ENCODE measurements around the gene ZMAT5.

The ZMAT5 gene

DNA sequence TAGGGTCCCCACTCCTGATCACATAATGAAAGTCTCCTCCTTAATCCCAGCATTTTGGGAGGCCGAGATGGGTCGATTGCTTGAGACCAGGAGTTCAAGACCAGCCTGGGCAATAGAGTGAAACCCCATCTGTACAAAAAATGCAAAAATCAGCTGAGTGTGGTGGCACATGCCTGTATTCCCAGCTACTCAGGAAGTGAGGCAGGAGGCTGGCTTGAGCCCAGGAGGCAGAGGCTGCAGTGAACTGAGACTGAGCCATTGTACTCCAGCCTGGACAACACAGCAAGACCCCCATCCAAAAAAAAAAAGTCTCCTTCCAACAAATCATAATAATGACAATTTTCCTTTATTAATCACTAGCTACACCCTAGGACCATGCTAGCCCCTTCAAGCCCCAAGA is 15.1 kb downstream of the ZMAT5 start:
- Histone ChIP-seq H3K4me1 (ENCODE audit: control insufficient read depth, insufficient read depth, low read length) (no peaks in the 10 kb centered on the region), H3K4me3 (ENCODE audit: low read length) (no peak overlapping the region), H3K36me3 (ENCODE audit: control insufficient read depth, insufficient read depth, low read length, severe bottlenecking) (peaks cover 20% of the 10 kb centered on the region), H3K9ac (ENCODE audit: low read length) (no peak overlapping the region), H3K27me3 (replicated peaks; ENCODE audit: control insufficient read depth, insufficient read depth, low read length) (no peaks in the 10 kb centered on the region), H3K9me3 (ENCODE audit: control insufficient read depth, low read length) (no peaks in the 10 kb centered on the region)
- DNase-seq (ENCODE audit: low read depth): no peak

DNA sequence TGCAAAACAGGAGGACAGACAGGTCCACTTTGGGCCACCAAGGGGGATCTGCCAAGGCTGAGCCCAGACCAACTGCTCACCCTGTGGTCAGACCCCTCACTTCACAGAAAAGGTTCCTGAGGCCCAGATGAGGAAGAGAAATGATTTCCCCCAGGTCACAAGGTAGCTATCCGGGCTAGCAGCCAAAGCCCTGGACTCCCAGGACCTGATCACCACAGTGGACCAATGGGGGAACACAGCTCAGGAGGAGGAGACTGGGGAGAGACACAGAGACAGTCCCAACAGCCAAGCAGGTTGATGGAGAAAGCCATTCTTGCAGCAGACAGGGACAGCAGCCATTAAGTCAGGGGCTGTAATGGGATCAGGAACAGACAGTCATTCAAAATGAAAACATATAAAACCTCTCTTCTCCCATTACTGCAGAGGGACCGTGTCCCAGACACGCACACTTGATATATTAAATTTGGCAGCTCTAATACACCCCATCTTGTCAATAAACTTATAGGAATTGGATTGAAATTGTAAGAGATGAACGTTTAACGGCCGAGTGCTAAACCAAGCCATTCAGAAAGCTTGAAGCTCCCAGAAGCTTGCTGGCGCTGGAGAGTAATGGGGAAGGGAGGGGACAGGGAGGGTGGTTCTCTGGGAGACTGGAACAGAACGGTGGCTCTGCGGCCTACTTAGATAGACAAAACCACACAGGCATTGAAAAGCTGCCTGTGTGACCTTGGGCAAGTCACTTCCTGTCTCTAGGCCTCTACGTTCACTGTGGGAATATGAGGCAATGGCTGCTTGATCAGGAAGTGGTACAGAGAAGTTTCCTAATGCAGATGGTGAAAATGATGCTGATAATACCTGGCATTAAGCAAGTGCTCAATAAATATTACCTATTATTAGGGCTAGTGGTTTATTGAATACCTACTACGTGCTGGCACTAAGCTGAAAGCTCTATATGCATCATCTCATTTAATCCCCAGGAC is 16.0 kb downstream of the ZMAT5 start:
- Histone ChIP-seq H3K4me3 (ENCODE audit: low read length) (no peak overlapping the region), H3K9me3 (ENCODE audit: control insufficient read depth, low read length) (no peaks in the 10 kb centered on the region), H3K9ac (ENCODE audit: low read length) (no peak overlapping the region), H3K4me1 (ENCODE audit: control insufficient read depth, insufficient read depth, low read length) (no peaks in the 10 kb centered on the region), H3K36me3 (ENCODE audit: control insufficient read depth, insufficient read depth, low read length, severe bottlenecking) (peaks cover 23% of the 10 kb centered on the region), H3K27me3 (replicated peaks; ENCODE audit: control insufficient read depth, insufficient read depth, low read length) (no peaks in the 10 kb centered on the region)
- no peak for DNase-seq (ENCODE audit: low read depth)

GRCh38 chr22:29750029-29750428 is 16.8 kb downstream of the ZMAT5 start:
- Histone ChIP-seq H3K9ac (ENCODE audit: low read length) (no peak overlapping the region), H3K36me3 (ENCODE audit: control insufficient read depth, insufficient read depth, low read length, severe bottlenecking) (peaks cover 23% of the 10 kb centered on the region), H3K9me3 (ENCODE audit: control insufficient read depth, low read length) (no peaks in the 10 kb centered on the region), H3K27me3 (replicated peaks; ENCODE audit: control insufficient read depth, insufficient read depth, low read length) (no peaks in the 10 kb centered on the region), H3K4me1 (ENCODE audit: control insufficient read depth, insufficient read depth, low read length) (peaks cover 6% of the 10 kb centered on the region), H3K4me3 (ENCODE audit: low read length) (no peak overlapping the region)
- no peak for DNase-seq (ENCODE audit: low read depth)

DNA sequence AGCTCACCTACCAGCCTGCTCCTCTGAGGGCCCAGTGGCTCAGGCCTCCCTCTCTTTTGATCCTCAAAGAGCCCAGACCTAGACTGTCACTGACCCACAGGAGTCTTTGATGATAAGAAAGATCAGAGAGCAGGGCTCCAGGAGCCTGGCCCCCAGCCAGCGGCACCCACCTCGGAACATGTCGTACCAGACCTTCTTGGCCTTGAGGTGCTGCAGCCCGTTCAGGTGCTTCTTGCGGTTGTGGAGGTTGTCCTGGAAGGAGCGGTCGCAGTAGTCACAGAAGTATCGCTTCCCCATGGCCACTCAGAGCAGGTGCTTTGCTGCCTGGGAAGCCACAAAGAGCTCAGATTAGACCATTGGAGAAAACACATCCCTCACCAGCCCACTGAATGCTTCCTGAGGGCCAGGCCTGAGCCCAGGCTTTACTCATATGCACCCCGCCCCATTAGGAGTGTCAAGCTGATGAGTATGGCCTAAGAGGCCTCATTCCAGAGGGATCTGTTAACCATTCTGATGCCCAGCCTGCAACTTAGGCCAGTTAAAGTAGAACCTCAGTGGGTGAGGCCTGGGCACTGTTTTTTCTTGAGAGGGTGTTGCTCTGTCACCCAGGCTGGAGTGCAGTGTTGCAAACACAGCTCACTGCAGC is 18.4 kb downstream of the ZMAT5 start:
- H3K36me3 ChIP-seq (ENCODE audit: control insufficient read depth, insufficient read depth, low read length, severe bottlenecking): peaks cover 18% of the 10 kb centered on the region
- H3K9me3 ChIP-seq (ENCODE audit: control insufficient read depth, low read length): no peaks in the 10 kb centered on the region
- peak; percentile 17 for DNase-seq (ENCODE audit: low read depth)
- no peak overlapping the region for H3K4me3 ChIP-seq (ENCODE audit: low read length)
- H3K27me3 ChIP-seq (replicated peaks; ENCODE audit: control insufficient read depth, insufficient read depth, low read length): no peaks in the 10 kb centered on the region
- peaks cover 13% of the 10 kb centered on the region for H3K4me1 ChIP-seq (ENCODE audit: control insufficient read depth, insufficient read depth, low read length)
- no peak overlapping the region for H3K9ac ChIP-seq (ENCODE audit: low read length)

DNA sequence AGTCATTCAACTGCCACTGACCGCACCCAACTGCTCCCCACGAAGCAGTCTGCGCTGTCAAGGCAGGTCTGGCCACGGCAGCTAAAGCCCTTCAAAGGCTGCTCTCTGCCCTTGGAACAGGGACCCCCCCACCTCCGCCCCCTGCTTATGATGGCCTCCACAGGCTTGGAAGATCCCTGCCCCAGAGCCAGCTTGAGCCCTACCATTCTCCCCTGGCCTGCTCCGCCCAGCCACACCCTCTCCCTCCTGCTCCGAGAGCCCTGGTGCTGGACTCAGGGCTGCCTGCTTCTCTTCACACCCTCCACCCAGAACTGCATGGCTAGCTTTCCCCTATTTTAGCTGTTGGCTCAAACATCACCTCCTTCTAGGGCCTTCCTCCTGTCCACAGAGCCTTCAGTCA is 19.0 kb downstream of the ZMAT5 start:
- Histone ChIP-seq H3K4me1 (ENCODE audit: control insufficient read depth, insufficient read depth, low read length) (peaks cover 13% of the 10 kb centered on the region), H3K9ac (ENCODE audit: low read length) (no peak overlapping the region), H3K4me3 (ENCODE audit: low read length) (no peak overlapping the region), H3K36me3 (ENCODE audit: control insufficient read depth, insufficient read depth, low read length, severe bottlenecking) (peaks cover 18% of the 10 kb centered on the region), H3K9me3 (ENCODE audit: control insufficient read depth, low read length) (no peaks in the 10 kb centered on the region), H3K27me3 (replicated peaks; ENCODE audit: control insufficient read depth, insufficient read depth, low read length) (no peaks in the 10 kb centered on the region)
- DNase-seq (ENCODE audit: low read depth): no peak

GRCh38 chr22:29744902-29745301 is 21.9 kb downstream of the ZMAT5 start:
- peaks cover 32% of the 10 kb centered on the region for H3K36me3 ChIP-seq (ENCODE audit: control insufficient read depth, insufficient read depth, low read length, severe bottlenecking)
- H3K27me3 ChIP-seq (replicated peaks; ENCODE audit: control insufficient read depth, insufficient read depth, low read length): no peaks in the 10 kb centered on the region
- peak; percentile 87 for DNase-seq (ENCODE audit: low read depth)
- no peak overlapping the region for H3K4me3 ChIP-seq (ENCODE audit: low read length)
- no peak overlapping the region for H3K9ac ChIP-seq (ENCODE audit: low read length)
- peaks cover 13% of the 10 kb centered on the region for H3K4me1 ChIP-seq (ENCODE audit: control insufficient read depth, insufficient read depth, low read length)
- H3K9me3 ChIP-seq (ENCODE audit: control insufficient read depth, low read length): no peaks in the 10 kb centered on the region

- Histone ChIP-seq H3K9ac (ENCODE audit: low read length) (no peak overlapping the region), H3K4me1 (ENCODE audit: control insufficient read depth, insufficient read depth, low read length) (peaks cover 13% of the 10 kb centered on the region), H3K4me3 (ENCODE audit: low read length) (no peak overlapping the region), H3K9me3 (ENCODE audit: control insufficient read depth, low read length) (no peaks in the 10 kb centered on the region), H3K27me3 (replicated peaks; ENCODE audit: control insufficient read depth, insufficient read depth, low read length) (no peaks in the 10 kb centered on the region), H3K36me3 (ENCODE audit: control insufficient read depth, insufficient read depth, low read length, severe bottlenecking) (peaks cover 25% of the 10 kb centered on the region)
- no peak for DNase-seq (ENCODE audit: low read depth)
Observed at GRCh38 chr22:29742326-29742725, 24.5 kb downstream of the ZMAT5 start.

GRCh38 chr22:29741926-29742325 is 24.9 kb downstream of the ZMAT5 start:
- H3K4me3 ChIP-seq (ENCODE audit: low read length): no peak overlapping the region
- no peak overlapping the region for H3K9ac ChIP-seq (ENCODE audit: low read length)
- no peak for DNase-seq (ENCODE audit: low read depth)
- no peaks in the 10 kb centered on the region for H3K9me3 ChIP-seq (ENCODE audit: control insufficient read depth, low read length)
- no peaks in the 10 kb centered on the region for H3K27me3 ChIP-seq (replicated peaks; ENCODE audit: control insufficient read depth, insufficient read depth, low read length)
- peaks cover 13% of the 10 kb centered on the region for H3K4me1 ChIP-seq (ENCODE audit: control insufficient read depth, insufficient read depth, low read length)
- peaks cover 23% of the 10 kb centered on the region for H3K36me3 ChIP-seq (ENCODE audit: control insufficient read depth, insufficient read depth, low read length, severe bottlenecking)

DNA sequence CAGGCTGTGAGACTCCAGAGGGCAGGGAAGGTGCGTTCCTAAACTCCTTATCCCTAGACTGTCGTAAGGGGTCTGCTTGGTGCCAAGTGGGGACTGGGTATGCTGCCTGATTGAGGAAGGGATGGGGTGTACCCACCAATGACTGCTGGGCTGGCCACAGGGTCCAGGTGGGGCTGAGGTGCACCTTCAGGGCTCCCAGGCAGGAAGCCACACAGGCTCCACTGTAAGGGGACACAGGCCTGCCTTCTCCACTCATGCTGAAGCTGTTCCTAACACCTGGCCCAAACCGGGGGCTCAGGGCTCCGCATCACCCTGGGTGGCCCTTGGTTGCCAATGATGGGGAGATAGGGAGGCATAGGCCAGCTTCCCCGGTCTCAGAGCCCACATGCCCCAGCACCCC is 26.6 kb downstream of the ZMAT5 start:
- Histone ChIP-seq H3K27me3 (replicated peaks; ENCODE audit: control insufficient read depth, insufficient read depth, low read length) (no peaks in the 10 kb centered on the region), H3K36me3 (ENCODE audit: control insufficient read depth, insufficient read depth, low read length, severe bottlenecking) (peaks cover 18% of the 10 kb centered on the region), H3K4me3 (ENCODE audit: low read length) (no peak overlapping the region), H3K9me3 (ENCODE audit: control insufficient read depth, low read length) (no peaks in the 10 kb centered on the region), H3K9ac (ENCODE audit: low read length) (no peak overlapping the region), H3K4me1 (ENCODE audit: control insufficient read depth, insufficient read depth, low read length) (peaks cover 9% of the 10 kb centered on the region)
- no peak for DNase-seq (ENCODE audit: low read depth)

DNA sequence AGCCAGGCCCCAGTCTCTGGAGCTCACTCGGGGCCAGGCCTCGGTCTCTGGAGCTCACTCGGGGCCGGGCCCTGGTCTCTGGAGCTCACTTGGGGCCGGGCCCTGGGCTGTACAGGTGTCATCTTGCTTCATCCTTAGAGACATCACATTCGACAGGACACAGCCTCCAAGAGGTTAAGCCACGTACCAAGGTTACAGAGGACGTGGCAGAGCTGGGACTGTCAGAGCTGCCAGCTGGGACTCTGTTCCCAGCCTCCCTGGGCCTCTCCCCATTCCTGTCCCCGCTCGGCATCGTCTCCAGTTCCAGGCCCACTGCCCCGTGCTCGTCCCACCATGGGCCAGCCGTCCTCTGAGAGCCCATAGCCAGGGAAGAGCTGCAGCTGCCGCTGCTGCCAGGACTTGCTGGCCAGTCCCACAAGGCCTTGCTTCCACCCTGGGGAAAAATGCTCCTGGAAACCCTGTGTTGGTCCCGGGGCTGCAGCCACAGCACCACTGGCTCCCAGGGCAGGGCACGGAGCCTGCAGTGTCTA is 27.4 kb downstream of the ZMAT5 start:
- Histone ChIP-seq H3K9me3 (ENCODE audit: control insufficient read depth, low read length) (no peaks in the 10 kb centered on the region), H3K36me3 (ENCODE audit: control insufficient read depth, insufficient read depth, low read length, severe bottlenecking) (peaks cover 18% of the 10 kb centered on the region)
- DNase-seq (ENCODE audit: low read depth): no peak

GRCh38 chr22:29738118-29738815 is 28.5 kb downstream of the ZMAT5 start:
- Histone ChIP-seq H3K27me3 (replicated peaks; ENCODE audit: control insufficient read depth, insufficient read depth, low read length) (no peaks in the 10 kb centered on the region), H3K4me1 (ENCODE audit: control insufficient read depth, insufficient read depth, low read length) (peaks cover 3% of the 10 kb centered on the region), H3K9ac (ENCODE audit: low read length) (no peak overlapping the region), H3K36me3 (ENCODE audit: control insufficient read depth, insufficient read depth, low read length, severe bottlenecking) (peaks cover 18% of the 10 kb centered on the region), H3K4me3 (ENCODE audit: low read length) (no peak overlapping the region), H3K9me3 (ENCODE audit: control insufficient read depth, low read length) (no peaks in the 10 kb centered on the region)
- no peak for DNase-seq (ENCODE audit: low read depth)

More for the DNA sequence above, 27.4 kb downstream of the ZMAT5 start:
- Histone ChIP-seq H3K4me1 (ENCODE audit: control insufficient read depth, insufficient read depth, low read length) (peaks cover 1% of the 10 kb centered on the region), H3K4me3 (ENCODE audit: low read length) (no peak overlapping the region), H3K9ac (ENCODE audit: low read length) (no peak overlapping the region), H3K27me3 (replicated peaks; ENCODE audit: control insufficient read depth, insufficient read depth, low read length) (no peaks in the 10 kb centered on the region)

Measured in adipocyte (in vitro differentiated cells).